IgD-negative memory B cell (primary cell): ENCODE data around the gene PTDSS2. TPM values are rescaled to one million over a fixed set of nuclear protein-coding genes. Genes with fewer than 3 reads are reported as not detected.
"Not testable (repeated sequence)": the region's sequence is repeated elsewhere in the genome, so short reads cannot be mapped to it uniquely, and the experiment has no call there.

Source experiments
- H3K27ac Mint-ChIP-seq, 3 donors: one replicate each; pipeline ENCODE4 v1.8.0; 2020 to 2022; ENCODE audit warnings: mild to moderate bottlenecking in 3 of 3, mixed read lengths in 3 of 3, moderate library complexity in 1 of 3
- H3K27me3 Mint-ChIP-seq: one replicate; pipeline ENCODE4 v1.8.0; 2021; ENCODE audit warnings: mixed read lengths
- H3K36me3 Mint-ChIP-seq: one replicate; pipeline ENCODE4 v1.8.0; 2020; ENCODE audit warnings: mild to moderate bottlenecking, mixed read lengths
- H3K4me1 Mint-ChIP-seq, 3 donors: one replicate each; pipeline ENCODE4 v1.8.0; 2020 to 2022; ENCODE audit warnings: mixed read lengths in 3 of 3, mild to moderate bottlenecking in 1 of 3
- H3K4me3 Mint-ChIP-seq, 4 donors: one replicate each; pipeline ENCODE4 v1.8.0; 2020 to 2022; ENCODE audit warnings: mild to moderate bottlenecking in 4 of 4, mixed read lengths in 4 of 4, moderate library complexity in 3 of 4
- H3K9me3 Mint-ChIP-seq, 3 donors: one replicate each; pipeline ENCODE4 v1.8.0; 2020 to 2021; ENCODE audit warnings: mixed read lengths in 3 of 3, mild to moderate bottlenecking in 1 of 3
- polyA plus RNA-seq: library from polyadenylated mRNA; unstranded; fragments of 300-500 nt; fragmentation: Illumina TruSeq; gene quantifications from one replicate; pipeline ENCODE4 v1.2.3, GENCODE V29; 2021

Gene PTDSS2
- polyA plus RNA-seq, 1 donor from 2014 or later = 10.9 TPM

DNA sequence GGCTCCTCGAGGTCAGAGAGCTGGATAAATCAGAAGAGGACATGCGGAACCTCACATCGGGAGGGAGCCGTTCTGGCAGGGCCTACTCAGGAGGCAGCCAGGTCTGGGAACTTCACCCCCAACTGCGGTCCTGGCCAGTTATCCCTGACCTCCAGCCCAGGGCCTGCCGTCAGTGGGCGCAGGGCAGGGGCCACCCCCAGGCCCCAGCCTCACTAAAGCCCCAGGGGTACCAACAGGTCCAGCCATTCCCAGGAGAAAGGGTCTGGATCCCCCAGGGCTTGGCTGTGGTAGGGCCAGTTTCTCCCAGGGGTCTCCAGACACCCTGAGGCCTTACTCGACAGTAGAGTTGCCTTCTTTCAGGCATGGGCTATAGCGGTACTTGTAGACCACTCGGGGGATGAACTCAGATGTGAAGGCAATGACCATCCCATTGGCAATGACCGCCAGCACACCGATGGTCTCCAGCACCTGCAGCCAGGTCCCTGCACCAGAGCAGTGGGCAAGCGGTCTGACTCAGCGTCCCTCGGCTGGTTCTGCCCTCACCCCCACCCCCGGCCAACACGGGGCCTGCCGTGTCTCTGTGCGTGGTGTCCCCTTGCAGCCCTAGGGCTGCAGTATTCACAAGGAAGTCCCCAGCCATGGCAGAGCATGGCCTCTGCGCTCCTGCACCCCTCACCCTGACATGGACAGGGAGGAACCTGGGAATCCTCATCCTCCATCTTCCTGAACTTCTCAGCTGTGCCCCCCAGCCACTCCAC lies 30.7 kb upstream of the PTDSS2 start:
- no peak overlapping the region for H3K4me3 Mint-ChIP-seq

DNA sequence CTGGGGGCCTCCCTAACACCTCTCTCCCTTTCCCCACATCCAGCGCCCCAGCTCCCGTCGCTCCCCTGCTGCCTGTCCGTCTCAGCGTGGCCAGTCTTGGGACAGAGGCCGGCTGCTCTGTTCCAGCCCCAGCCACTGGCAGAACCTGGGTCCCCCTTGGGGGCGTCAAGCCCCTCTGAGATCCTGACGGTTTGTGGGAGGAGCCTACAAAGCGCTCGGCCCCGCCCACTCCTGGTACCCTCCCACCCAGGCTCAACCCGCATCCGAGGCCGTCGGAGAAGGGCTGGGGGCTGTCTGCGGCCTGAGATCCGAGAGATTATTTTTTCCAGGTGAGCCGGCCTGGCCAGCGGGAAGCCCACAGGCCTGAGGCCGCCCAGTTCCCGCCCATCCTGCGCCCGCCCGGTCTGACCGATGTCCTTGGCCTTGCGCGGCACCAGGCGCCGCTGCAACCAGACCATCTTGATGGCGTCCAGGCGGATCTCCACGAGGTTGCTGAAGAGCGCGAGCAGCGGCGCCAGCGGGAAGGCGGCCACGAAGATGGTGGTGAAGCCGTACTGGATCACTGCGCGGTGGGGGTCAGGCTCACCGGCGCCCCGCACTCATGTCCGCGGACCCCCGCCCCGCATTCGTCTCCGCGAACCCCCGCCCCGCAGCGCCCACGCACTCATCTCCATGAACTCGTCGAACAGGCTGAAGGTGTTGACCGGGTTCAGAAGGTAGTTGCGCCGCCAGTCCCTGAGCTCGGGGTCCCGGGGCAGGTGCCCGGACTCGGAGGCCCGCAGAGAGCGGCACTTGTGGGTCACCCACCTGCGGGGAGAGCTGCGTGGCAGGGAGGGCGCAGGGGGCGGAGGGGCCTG lies 29.8 kb upstream of the PTDSS2 start:
- no peaks in the 10 kb centered on the region for H3K9me3 Mint-ChIP-seq
- peaks cover 3% of the 10 kb centered on the region for H3K36me3 Mint-ChIP-seq
- H3K4me1 Mint-ChIP-seq = peaks cover 0 to 9% (median 5%) of the 10 kb centered on the region in 3 donors
- H3K27me3 Mint-ChIP-seq = no peaks in the 10 kb centered on the region
- H3K27ac Mint-ChIP-seq = no peak overlapping the region
- no peak overlapping the region for H3K4me3 Mint-ChIP-seq

More for the DNA sequence above, 30.7 kb upstream of the PTDSS2 start:
- H3K27ac Mint-ChIP-seq = no peak overlapping the region
- peaks cover 0 to 16% (median 7%) of the 10 kb centered on the region in 3 donors for H3K4me1 Mint-ChIP-seq
- peaks cover 1% of the 10 kb centered on the region for H3K36me3 Mint-ChIP-seq
- no peaks in the 10 kb centered on the region for H3K27me3 Mint-ChIP-seq
- H3K9me3 Mint-ChIP-seq = no peaks in the 10 kb centered on the region

DNA sequence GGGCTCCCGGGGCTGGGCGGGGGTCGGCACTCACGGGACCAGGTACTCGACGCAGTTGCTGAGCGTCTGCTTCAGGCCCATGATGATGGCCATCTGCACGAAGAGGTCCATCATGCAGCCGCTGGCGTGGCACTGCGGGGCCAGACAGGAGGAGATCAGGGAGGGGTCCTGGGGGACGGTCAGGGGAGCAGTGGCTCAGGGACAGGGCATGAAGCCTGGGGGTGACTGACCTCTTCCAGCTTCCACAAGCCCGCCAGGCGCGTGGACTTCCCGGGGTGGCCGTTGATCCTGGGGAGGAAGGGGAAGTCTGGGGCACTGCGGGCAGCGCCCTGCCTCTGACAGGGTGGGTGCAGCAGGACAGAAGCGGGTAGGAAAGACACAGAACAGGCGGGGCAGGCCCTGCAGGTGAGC lies 29.2 kb upstream of the PTDSS2 start:
- Mint-ChIP-seq H3K36me3 (peaks cover 5% of the 10 kb centered on the region), H3K9me3 (no peaks in the 10 kb centered on the region), H3K27ac (no peak overlapping the region), H3K4me1 (peaks cover 0 to 8% (median 4%) of the 10 kb centered on the region in 3 donors), H3K4me3 (no peak overlapping the region), H3K27me3 (no peaks in the 10 kb centered on the region)

DNA sequence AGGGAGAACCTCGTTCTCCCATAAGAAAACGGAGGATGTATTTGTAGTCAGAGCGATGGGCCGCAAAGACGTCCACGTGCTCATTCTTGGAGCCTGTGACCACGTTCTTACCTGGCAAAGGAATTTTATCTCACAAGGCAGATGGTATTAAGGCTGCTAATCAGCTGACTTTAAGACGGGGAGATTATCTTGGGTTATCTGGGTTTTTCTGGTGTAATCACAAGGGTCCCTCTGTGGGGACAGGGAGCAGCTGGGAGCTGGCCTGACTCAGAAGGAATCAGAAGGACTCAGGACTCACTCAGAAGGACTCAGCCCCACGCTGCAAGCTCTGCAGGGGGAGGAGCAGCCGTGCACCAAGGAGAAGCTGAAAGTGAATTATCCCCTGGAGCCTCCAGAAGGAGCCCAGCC lies 27.8 kb upstream of the PTDSS2 start:
- peaks cover 5% of the 10 kb centered on the region for H3K36me3 Mint-ChIP-seq
- peak overlapping the region in 1 of 4 donors; percentile 13 for H3K4me3 Mint-ChIP-seq
- no peaks in the 10 kb centered on the region for H3K9me3 Mint-ChIP-seq
- peaks cover 0 to 4% (median 0%) of the 10 kb centered on the region in 3 donors for H3K4me1 Mint-ChIP-seq
- H3K27ac Mint-ChIP-seq = peak overlapping the region in 1 of 3 donors; percentile 72
- no peaks in the 10 kb centered on the region for H3K27me3 Mint-ChIP-seq

DNA sequence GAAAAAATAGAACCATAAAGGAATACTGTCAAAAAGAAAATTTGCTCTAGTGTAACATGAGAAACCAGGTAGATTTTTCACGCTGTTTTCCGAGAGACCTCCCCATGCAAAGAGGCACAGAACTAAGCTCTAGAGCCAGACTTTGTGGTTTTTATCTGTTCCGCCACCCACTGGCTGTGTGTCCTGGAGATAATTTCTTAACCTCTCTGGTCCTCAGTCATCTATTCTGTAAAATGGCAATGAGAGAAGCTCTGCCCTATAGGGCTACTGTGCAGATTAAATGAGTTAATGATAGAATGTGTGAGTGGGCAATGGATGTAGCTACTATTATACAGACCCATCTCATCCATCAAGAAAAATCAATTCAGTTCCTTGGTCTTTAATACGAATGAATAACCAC lies 25.8 kb upstream of the PTDSS2 start:
- Mint-ChIP-seq H3K27ac (peak overlapping the region in 1 of 3 donors; percentile 37), H3K36me3 (peaks cover 5% of the 10 kb centered on the region), H3K4me3 (no peak overlapping the region), H3K4me1 (no peaks in the 10 kb centered on the region), H3K9me3 (no peaks in the 10 kb centered on the region), H3K27me3 (no peaks in the 10 kb centered on the region)

DNA sequence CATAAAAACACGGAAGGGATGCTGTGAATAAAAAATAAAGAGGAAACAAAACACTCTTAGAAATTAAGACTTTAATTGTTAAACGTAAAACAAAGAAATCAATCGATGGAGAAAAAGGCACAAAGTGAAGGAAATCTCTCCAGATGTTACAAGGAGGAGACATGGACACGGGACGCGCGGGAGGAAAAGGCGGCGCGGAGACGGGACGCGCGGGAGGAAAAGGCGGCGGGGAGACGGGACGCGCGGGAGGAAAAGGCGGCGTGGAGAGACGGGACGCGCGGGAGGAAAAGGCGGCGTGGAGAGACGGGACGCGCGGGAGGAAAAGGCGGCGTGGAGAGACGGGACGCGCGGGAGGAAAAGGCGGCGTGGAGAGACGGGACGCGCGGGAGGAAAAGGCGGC lies 25.3 kb upstream of the PTDSS2 start:
- peak overlapping the region in 1 of 3 donors; percentile 37 for H3K27ac Mint-ChIP-seq
- not testable (repeated sequence) for H3K36me3 Mint-ChIP-seq, H3K27me3 Mint-ChIP-seq, H3K4me1 Mint-ChIP-seq, H3K9me3 Mint-ChIP-seq, H3K4me3 Mint-ChIP-seq

DNA sequence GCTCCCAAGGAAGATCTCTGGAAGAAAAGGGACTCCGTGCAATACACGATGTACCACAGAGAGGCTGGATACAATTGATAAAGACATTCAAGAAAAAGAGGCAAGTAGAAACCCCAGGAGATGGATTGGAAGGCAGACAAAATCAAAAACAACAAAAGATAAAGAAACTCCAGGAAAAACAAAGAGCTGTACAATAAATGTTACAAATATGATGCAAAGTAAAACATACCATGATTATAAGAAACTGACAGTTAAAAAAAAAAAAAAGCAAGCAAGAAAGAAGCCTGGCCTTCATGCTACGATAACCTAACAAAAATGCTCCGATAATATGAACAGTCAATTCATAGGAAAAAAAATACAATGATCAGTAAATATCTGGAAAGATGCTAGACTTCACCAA lies 24.8 kb upstream of the PTDSS2 start:
- H3K27ac Mint-ChIP-seq = no peak overlapping the region
- no peaks in the 10 kb centered on the region for H3K4me1 Mint-ChIP-seq
- H3K27me3 Mint-ChIP-seq = no peaks in the 10 kb centered on the region
- H3K9me3 Mint-ChIP-seq = no peaks in the 10 kb centered on the region
- no peak overlapping the region for H3K4me3 Mint-ChIP-seq
- H3K36me3 Mint-ChIP-seq = peaks cover 5% of the 10 kb centered on the region

DNA sequence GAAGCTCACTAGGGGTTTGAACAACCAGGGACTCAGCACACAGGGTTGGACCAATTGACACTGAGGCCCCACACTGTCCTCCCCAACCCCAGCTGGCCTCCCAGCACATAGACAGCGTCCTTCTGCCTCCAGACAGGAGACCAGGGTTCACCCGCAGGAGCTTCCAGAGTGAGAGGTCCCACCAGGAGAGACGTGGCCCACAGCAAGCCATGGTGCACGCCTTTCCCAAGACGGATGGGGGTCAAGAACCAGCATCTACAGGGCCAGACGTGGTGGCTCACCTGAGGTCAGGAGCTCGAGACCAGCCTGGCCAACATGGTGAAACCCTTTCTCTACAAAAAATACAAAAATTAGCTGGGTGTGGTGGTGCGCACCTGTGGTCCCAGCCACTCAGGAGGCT lies 23.2 kb upstream of the PTDSS2 start:
- Mint-ChIP-seq H3K4me3 (no peak overlapping the region), H3K36me3 (peaks cover 5% of the 10 kb centered on the region)

DNA sequence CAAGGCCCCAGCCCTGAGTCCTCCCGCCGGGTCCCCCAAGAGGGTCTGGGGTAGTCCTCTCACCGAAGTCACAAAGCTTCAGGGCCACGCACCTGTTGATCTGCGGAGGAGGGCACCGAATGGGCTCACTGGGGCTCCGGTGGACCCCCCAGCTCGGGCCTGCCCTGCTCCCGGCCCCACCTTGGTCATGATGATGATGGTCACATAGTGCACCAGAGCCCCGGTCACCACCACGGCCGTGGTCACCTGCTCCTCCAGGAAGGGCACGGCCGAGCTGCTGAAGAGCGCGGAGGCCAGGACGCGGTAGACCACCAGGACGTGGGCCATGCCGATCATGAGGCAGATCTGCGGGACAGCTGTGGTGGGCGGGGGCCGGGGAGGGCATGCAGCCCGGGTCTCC lies 21.8 kb upstream of the PTDSS2 start:
- no peaks in the 10 kb centered on the region for H3K27me3 Mint-ChIP-seq
- peaks cover 4% of the 10 kb centered on the region for H3K36me3 Mint-ChIP-seq
- no peaks in the 10 kb centered on the region for H3K4me1 Mint-ChIP-seq
- no peaks in the 10 kb centered on the region for H3K9me3 Mint-ChIP-seq
- no peak overlapping the region for H3K27ac Mint-ChIP-seq
- H3K4me3 Mint-ChIP-seq = no peak overlapping the region

More for the DNA sequence above, 23.2 kb upstream of the PTDSS2 start:
- H3K9me3 Mint-ChIP-seq = no peaks in the 10 kb centered on the region
- H3K4me1 Mint-ChIP-seq = no peaks in the 10 kb centered on the region
- H3K27me3 Mint-ChIP-seq = no peaks in the 10 kb centered on the region
- H3K27ac Mint-ChIP-seq = no peak overlapping the region

DNA sequence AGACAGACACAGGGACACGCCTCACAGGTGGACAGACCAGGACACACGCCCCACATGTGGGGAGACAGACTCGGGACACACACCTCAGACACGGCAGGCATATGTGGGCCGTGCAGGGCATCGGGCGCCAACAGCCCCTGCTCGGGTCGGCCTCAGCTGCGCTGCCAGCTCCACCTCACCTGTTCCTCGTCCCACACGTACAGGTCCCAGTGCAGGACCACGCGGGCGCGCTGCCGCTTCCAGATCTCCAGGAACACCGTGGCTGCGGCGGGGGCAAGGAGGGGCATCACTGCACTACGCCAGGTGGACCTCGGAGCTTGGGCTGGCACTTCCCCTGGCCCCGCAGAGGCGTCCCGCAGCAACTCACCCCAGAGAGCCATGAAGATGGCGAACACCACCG lies 20.7 kb upstream of the PTDSS2 start:
- Mint-ChIP-seq H3K36me3 (peaks cover 4% of the 10 kb centered on the region), H3K4me3 (no peak overlapping the region), H3K9me3 (no peaks in the 10 kb centered on the region), H3K27me3 (no peaks in the 10 kb centered on the region), H3K27ac (no peak overlapping the region), H3K4me1 (no peaks in the 10 kb centered on the region)

DNA sequence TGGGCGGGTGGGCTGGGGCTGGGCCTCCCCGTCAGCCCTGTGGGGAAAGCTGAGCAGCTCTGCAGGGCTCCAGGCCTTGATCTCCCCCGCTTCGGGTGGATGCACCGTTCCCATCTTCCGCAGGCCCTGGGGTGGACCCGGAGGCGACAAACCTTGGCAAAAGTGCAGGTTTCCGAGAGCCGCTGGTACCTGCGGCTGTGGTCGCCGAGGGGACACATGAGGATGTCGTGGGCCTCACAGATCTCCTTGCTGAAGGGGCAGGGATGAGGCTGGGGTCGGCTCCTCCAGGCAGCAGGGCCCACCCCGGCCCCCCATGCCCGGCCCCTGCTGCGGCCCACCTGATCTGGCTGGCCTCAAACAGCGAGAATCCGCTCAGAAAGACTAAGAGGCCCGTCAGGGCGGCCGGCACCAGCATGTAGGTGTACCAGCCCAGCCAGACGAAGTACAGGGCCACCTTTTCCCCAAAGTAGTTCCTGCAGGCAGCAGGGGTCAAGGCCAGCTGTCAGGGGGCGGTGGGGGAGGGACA lies 20.1 kb upstream of the PTDSS2 start:
- Mint-ChIP-seq H3K27me3 (no peaks in the 10 kb centered on the region), H3K27ac (no peak overlapping the region), H3K4me1 (no peaks in the 10 kb centered on the region), H3K36me3 (peaks cover 4% of the 10 kb centered on the region), H3K4me3 (no peak overlapping the region), H3K9me3 (no peaks in the 10 kb centered on the region)

DNA sequence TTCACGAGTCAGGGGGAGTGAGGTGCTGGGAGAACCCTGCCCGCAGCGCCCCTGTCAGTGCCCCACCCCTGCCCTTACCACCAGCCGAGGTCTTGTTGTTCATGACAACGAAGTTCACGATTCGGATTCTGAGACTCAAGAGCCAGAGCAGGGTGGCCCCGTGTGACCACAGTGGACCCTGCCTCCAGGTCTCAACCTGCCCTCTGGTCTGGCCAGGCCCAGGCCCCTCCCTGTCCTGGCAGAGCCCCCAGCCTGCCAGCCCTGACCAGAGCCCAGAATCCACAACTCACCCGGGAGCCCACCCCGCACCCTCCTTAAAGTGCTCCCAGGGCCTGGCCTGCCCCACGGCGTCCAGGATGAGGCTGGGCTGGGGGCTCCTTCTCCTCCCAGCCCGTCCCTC lies 18.2 kb upstream of the PTDSS2 start:
- H3K4me3 Mint-ChIP-seq = no peak overlapping the region
- H3K27me3 Mint-ChIP-seq = no peaks in the 10 kb centered on the region
- H3K4me1 Mint-ChIP-seq = peaks cover 0 to 2% (median 0%) of the 10 kb centered on the region in 3 donors
- no peak overlapping the region for H3K27ac Mint-ChIP-seq
- H3K9me3 Mint-ChIP-seq = no peaks in the 10 kb centered on the region
- H3K36me3 Mint-ChIP-seq = peaks cover 2% of the 10 kb centered on the region

DNA sequence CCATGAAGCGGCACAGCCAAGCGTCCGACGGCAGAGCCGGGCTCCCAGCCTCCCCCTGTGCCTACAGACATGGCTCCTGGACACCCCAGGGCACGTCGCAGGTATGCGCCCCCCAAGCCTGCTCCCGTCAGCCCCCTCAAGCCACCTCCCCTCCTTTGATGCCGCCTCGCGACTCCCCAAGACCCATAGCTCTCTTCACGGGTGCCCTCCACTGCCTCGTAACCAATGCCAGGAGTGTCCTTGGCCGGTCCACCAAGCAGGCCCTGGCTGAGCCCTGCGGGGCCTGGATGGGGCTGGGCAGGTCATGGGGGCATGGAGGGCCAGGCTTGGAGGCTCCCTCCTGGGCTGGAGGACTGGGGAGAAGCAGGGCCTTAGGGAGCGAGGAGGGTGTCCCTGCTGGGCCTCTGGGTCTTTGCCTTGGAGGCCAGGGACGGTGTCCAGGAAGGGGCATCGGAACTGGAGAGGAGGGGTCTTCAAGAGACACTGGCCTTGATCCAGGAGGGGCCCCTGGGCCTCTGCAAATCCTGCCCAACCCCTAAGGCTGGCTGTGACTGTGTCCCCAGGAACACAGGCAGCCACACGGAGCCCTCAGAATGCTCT lies 17.5 kb upstream of the PTDSS2 start:
- H3K4me1 Mint-ChIP-seq = peaks cover 0 to 5% (median 5%) of the 10 kb centered on the region in 3 donors
- peaks cover 2% of the 10 kb centered on the region for H3K36me3 Mint-ChIP-seq
- H3K4me3 Mint-ChIP-seq = no peak overlapping the region
- H3K27me3 Mint-ChIP-seq = no peaks in the 10 kb centered on the region
- H3K27ac Mint-ChIP-seq = no peak overlapping the region
- no peaks in the 10 kb centered on the region for H3K9me3 Mint-ChIP-seq

DNA sequence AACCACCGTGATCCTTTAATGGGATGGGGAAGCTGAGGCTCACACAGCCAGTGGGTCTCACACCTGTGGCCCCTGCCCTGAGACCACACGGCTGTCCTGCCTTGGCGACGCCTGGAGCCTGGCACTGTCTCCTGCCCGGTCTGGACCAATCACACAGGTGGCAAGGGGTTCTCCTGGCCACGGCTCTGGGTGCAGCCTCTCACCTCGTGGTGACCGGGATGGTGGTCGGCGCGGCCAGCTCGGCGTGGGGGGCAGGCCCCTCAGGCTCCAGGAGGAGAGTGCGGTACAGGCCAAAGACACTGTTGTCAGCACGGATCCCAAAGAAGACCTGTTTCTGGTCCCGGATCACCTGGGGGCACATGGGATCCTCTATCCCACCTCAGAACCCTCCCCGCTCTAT lies 17.0 kb upstream of the PTDSS2 start:
- H3K4me3 Mint-ChIP-seq = no peak overlapping the region
- H3K9me3 Mint-ChIP-seq = no peaks in the 10 kb centered on the region
- peaks cover 0 to 5% (median 5%) of the 10 kb centered on the region in 3 donors for H3K4me1 Mint-ChIP-seq
- H3K27ac Mint-ChIP-seq = no peak overlapping the region
- H3K27me3 Mint-ChIP-seq = no peaks in the 10 kb centered on the region
- H3K36me3 Mint-ChIP-seq = peaks cover 2% of the 10 kb centered on the region

DNA sequence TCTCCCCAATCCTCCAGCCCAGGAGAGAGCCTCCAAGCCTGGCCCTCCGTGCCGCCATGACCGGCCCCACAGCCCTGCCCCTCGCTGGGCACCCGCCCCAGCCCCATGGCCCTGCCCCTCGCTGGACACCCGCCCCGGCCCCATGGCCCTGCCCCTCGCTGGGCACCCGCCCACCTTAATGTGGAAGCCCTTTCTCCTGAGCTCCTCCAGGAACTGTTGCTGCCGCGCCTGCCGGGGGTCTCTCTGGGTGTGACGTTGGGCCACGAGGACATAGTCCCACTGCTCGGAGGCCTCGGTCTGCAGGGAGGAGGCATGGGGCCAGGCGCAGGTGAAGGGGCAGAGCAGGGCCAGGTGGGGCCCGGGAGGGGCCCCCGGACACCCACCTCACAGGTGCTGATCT lies 16.4 kb upstream of the PTDSS2 start:
- Mint-ChIP-seq H3K27me3 (no peaks in the 10 kb centered on the region), H3K4me3 (no peak overlapping the region), H3K36me3 (peaks cover 2% of the 10 kb centered on the region), H3K27ac (no peak overlapping the region), H3K4me1 (peaks cover 0 to 7% (median 5%) of the 10 kb centered on the region in 3 donors), H3K9me3 (no peaks in the 10 kb centered on the region)
